ENCODE results near the gene CLBA1.
"Not testable (repeated sequence)": the region's sequence is repeated elsewhere in the genome, so short reads cannot be mapped to it uniquely, and the experiment has no call there.

CLBA1 gene

DNA sequence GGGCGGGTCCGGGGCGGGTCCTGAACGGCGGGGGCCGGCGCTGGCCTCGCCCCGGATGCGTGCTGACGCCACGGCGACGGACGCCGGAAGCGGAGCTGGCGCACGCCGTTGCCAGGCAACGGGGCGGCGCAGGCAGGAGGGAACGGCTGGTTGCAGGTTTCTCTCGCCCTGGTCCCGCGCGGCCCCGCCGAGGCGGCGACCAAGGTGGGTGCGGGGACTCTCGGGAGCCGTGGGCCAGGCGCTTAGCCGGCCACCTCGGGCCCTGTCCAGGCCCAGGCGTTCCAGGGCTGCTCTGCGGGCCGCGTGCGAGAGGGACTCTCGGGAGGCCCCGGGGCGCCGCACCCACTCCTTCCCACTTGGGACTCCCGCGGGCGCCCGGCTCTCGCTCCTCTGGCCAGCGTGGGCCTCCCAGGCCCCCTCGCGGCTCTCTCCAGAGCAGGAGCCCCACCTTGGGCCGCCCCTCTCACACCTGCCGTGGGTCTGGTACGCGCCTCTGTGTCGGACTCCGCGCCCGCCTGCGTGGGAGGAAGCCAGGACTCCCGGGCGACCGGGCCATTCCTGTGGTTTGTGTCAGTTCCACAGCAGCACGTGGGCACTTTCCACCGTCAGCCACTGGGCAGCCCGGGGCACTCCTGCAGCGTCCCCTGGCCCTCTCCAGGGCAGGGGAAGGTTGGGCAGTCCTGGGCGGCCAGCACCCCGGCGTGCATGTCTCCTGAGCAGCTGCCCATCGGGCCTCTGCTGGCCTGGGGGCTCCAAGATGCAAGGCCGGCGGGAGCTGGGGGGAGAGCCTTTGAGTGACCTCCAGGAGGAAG is at the start of gene CLBA1:
Gene CLBA1, plus strand, starts transcription at position 114 of the 812 bp plus-strand sequence. Its CDS starts 644 bp downstream, at position 758.
- peak; percentile 88 for DNase-seq

DNA sequence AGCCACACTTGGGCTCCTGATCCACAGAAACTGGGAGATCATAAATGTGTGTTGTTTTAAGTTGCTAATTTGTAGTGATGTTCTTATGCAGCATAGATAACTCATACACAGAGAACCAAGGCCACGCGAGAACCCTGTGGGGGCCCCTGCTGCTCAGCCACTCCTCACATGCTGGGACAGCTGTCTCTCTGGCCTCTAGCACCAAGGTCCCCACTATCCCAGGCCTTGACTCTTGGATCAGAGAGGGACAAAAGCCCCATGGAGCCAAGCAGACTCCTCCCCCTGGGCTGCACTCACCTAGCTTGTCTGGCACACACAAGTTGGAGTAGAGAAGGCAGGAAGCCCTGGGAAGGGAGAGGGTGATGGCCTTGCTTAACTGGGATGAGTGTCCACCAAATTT is 49.6 kb upstream of the CLBA1 start:
- DNase-seq = no peak

DNA sequence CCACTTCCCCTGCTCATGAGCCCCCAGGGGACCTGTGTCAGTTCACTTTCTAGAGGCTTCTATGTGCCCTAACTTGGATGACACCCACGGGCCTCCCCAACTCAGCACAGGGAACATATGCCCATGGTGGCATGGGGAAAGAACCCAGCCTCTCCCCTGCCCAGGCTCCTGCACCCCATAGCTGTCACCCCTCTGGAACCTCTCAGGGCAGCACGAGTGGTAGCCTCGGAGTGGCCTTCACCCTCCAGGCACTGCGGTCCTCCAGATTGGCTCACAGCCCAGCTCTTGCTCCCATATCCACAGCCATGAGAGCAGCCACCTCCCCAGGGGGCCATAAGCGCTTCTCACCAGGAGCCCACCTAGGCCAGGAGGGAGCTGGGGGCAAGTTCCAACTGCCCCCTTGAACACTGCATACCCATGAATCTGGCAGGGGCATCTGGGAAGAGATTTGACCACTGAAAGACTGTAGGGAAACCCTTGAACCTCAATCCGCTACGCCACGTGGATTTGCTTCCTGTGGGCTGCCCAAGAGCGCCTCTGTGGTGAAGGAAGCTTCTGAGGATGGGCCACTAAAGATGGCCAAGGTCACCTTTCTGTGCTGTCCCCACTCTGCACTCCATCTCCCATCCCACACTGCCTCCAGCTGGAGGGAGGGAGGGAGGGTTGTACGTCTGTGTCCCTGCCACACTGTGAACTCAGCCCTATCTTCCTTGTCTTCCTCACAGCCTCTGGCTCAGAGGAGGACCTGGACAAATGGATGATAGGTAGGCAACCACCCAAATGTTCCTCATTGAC is 49.0 kb upstream of the CLBA1 start:
- no peak for DNase-seq

DNA sequence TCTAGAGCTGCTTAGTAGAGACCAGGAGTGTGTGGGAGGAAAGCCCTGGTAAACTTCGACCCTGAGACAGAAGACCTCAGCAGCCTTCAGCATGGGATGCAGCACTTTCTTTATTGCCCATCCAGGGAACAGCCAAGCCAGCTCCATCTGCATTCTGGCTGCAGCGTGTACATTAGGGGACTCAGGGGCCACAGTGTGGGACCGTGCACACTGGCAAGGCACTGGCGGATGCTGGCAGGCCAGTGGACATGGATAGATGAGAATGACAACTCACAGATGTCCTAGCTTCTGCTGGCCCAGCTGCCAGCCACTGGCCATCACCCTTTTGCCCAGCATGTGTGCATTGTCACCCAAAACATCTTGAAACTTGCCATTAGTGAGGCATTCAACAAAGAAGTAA is 48.4 kb upstream of the CLBA1 start:
- no peak for DNase-seq

DNA sequence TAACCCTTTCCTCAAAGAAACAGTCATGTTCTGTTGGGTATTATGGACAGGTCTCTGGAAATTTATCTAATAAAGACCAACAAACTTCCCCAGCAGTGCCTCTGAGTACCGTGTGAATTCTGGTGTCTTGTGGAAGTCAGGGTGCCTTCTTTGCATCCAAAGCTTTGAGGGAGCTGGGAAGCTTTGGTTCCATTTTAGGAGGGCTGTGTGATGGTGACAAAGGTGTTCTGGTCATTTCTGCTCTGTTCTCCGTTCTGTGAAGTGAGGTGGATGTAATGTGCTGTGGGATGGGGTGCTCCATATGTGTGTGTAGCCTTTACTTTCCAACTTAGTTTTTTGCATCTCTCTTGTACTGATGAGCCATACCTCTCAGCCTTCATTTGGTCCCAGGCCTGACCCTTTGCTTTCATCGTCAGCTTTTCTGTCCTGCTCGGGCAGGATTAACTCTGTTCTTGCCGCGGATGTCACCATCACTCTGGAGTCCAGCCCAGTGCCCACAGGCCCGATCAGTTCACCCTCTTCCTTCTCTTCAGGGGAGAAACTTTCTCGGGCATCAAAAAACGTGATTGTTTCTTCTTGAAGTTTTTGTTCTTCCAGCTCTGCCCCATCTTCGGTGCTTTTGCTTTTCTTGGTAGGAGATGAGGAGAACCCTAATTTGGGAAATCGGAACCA is 47.8 kb upstream of the CLBA1 start:
- no peak for DNase-seq

DNA sequence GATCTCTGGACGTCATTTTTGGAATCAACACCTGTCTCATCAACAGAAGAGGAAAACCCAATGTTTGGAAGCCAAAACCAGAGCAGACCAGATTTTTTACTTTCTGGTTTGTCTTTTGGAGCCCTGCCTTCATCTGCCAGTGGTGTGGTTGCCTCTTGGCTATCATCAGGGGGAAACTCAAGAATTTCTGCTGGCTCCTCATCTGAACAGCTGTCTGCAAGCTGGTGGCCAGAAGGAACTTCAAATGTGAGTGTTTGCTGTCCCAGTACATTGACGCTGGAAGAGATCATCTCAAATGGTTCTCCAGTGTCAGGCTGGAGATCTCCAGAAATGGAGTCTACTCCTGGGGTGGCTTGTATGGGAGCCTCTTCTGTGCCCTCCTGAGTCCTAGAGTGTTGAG is 47.2 kb upstream of the CLBA1 start:
- no peak for DNase-seq

DNA sequence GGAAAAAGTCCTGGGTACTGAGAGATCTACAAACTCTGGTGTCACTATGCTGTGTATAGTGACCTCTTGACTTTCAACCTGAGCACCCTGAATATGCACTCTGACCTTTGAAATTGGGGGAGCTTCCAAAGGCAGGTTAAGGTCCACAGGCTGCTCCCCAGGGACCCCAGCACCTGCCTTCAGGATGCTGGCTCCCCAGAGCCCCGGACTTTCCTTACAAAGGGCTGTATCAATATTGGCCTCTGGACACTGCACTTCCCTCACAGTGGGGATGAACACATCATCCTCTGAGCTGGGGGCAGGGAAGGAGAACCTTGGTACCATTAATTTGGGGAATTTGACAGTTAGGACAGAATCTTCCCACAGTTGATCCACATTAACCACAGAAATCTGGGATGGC is 46.6 kb upstream of the CLBA1 start:
- no peak for DNase-seq

DNA sequence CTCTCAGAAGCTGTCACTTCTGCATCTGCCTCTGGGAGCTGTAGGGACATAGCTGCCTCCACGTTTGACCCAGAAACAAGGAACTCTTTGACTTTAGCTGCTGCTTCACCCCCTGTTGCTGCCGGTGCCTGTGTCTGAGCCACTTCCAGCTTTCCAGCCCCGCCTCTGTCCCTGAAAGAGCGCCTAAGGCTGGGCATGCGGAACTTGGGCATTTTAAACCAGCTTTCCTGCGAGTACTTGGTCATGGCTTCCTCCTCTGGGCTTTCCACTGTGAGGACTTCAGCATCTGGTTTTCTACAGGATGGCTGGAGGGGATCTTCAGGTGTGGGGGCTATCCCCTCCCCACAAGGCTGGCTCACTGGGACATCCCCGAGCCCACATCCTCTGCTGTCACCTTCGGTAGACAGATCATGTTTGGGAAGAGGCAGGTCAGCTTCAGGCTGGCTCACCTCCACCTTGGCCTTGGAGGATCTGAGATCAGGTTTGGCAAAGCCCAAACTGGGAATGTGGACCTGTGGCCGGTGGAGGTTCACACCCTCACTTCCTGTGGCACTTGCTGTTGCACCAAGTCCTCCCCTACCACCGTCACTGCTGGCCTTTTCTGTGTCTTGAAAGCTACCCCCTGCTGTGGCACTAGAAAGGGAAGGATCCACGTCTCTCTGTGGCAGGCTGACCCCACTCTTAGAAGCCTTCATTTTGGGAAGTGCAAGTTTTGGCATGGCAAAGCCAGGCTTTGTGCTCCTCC is 45.8 kb upstream of the CLBA1 start:
- DNase-seq = no peak

DNA sequence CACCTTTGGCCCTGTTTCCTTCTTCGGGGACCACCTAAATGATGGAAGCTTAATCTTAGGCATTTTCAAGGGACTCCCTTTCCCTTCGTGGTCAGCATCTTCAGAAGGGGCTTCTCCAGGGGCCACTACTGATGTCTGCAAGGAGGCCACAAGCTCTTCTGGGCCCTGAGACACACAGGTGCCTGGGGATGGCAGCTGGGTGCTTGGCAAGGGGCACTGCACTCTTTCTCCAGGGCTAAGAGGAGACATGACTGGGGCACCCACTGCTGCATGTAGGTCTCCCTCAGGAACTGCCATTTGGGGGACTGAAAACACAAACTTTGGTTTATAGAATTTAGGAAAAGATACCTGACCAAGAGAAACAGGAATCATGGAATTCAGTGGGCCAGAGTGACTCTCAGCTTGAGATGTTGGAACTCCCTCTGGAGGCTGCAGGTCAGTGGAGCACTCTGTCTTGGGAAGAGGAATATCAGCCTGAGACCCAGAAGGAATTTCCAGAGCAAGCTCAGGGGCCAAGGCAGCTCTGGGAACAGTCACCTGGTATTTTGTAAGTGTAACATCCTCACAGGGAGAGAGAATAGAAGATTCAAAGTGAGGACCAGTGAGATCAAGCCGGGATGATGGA is 45.0 kb upstream of the CLBA1 start:
- DNase-seq = no peak

DNA sequence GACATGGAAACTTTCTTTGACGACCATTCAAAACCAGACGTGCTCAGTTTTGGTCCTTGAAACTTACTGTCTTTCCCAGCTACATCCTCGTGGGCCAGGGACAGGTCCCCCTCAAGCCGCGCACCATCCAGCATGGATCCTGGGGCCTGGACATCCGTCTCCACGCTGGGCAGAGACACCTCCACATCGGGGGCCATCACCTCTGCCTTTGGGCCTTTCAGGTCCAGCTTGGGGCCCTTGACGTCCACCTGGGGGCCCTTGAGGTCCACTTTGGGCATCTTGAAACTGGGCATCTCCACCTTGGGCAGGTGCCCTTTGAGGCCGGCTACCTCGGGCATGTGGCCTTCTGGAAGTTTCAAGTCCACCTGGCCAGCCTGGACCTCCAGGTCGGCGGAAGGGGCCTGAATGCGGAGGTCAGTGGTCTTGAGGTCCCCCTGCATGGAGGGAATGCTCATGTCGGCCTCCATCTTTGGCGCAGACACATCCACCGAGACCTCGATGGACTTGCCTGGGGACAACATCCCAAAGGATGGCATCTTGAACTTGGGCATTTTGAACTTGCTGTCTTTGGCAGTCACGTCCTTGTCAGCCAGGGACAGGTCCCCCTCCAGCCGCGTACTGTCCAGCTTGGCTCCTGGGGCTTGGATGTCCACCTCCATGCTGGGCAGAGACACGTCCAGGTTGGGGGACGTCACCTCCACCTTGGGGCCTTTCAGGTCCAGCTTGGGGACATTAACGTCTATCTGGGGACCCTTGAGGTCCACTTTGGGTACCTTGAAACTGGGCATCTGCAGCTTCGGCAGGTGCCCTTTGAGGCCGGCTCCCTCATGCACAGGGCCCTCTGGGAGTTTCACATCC is 43.9 kb upstream of the CLBA1 start:
- no peak for DNase-seq

DNA sequence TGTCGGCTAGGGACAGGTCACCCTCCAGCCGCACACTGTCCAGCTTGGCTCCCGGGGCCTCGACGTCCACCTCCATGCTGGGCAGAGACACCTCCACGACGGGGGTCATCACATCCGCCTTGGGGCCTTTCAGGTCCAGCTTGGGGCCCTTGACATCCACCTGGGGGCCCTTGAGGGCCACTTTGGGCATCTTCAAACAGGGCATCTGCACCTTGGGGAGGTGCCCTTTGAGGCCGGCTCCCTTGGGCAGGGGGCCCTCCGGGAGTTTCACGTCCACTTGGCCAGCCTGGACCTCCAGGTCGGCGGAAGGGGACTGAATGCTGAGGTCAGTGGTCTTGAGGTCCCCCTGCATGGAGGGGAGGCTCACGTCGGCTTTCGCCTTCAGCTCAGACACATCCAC is 43.0 kb upstream of the CLBA1 start:
- DNase-seq = no peak

DNA sequence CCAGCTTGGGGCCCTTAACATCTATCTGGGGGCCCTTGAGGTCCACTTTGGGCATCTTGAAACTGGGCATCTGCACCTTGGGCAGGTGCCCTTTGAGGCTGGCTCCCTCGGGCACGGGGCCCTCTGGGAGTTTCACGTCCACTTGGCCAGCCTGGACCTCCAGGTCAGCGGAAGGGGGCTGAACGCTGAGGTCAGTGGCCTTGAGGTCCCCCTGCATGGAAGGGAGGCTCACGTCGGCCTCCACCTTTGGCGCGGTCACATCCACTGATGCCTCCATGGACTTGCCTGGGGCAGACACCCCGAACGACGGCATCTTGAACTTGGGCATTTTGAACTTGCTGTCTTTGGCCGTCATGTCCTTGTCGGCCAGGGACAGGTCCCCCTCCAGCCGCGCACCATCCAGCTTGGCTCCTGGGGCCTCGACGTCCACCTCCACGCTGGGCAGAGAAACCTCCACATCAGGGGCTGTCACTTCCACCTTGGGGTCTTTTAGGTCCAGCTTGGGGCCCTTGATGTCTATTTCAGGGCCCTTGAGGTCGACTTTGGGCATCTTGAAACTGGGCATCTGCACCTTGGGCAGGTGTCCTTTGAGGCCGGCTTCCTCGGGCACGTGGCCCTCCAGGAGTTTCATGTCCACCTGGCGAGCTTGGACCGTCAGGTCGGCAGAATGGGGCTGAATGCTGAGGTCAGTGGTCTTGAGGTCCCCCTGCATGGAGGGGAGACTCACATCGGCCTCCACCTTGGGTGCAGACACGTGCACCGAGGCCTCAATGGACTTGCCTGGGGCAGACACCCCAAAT is 42.2 kb upstream of the CLBA1 start:
- not testable (repeated sequence) for DNase-seq

DNA sequence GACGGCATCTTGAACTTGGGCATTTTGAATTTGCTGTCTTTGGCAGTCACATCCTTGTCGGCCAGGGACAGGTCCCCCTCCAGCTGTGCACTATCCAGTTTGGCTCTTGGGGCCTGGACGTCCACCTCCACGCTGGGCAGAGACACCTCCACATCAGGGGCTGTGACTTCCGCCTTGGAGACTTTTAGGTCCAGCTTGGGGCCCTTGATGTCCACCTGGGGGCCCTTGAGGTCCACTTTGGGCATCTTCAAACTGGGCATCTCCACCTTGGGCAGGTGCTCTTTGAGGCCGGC is 41.6 kb upstream of the CLBA1 start:
- DNase-seq = not testable (repeated sequence)

DNA sequence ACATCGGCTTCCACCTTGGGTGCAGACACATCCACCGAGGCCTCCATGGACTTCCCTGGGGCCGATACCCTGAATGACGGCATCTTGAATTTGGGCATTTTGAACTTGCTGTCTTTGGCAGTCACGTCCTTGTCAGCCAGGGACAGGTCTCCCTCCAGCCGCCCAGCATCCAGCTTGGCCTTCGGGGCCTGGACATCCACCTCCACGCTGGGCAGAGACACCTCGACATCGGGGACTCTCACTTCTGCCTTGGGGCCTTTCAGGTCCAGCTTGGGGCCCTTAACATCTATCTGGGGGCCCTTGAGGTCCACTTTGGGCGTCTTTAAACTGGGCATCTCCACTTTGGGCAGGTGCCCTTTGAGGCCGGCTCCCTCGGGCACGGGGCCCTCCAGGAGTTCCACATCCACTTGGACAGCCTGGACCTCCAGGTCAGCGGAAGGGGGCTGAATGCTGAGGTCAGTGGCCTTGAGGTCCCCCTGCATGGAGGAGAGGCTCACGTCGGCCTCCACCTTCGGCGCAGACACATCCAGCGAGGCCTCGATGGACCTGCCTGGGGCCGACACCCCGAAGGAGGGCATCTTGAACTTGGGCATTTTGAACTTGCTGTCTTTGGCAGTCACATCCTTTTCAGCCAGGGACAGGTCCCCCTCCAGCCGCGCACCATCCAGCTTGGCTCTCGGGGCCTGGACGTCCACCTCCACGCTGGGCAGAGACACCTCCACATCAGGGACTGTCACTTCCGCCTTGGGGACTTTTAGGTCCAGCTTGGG is 41.0 kb upstream of the CLBA1 start:
- not testable (repeated sequence) for DNase-seq

DNA sequence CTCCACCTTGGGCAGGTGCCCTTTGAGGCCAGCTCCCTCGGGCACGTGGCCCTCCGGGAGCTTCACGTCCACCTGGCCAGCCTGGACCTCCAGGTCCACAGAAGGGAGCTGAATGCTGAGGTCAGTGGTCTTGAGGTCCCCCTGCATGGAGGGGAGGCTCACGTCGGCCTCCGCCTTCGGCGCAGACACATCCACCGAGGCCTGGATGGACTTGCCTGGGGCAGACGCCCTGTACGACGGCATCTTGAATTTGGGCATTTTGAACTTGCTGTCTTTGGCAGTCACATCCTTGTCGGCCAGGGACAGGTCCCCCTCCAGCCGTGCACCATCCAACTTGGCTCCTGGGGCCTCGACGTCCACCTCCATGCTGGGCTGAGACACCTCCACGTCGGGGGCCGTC is 40.3 kb upstream of the CLBA1 start:
- DNase-seq = not testable (repeated sequence)

DNA sequence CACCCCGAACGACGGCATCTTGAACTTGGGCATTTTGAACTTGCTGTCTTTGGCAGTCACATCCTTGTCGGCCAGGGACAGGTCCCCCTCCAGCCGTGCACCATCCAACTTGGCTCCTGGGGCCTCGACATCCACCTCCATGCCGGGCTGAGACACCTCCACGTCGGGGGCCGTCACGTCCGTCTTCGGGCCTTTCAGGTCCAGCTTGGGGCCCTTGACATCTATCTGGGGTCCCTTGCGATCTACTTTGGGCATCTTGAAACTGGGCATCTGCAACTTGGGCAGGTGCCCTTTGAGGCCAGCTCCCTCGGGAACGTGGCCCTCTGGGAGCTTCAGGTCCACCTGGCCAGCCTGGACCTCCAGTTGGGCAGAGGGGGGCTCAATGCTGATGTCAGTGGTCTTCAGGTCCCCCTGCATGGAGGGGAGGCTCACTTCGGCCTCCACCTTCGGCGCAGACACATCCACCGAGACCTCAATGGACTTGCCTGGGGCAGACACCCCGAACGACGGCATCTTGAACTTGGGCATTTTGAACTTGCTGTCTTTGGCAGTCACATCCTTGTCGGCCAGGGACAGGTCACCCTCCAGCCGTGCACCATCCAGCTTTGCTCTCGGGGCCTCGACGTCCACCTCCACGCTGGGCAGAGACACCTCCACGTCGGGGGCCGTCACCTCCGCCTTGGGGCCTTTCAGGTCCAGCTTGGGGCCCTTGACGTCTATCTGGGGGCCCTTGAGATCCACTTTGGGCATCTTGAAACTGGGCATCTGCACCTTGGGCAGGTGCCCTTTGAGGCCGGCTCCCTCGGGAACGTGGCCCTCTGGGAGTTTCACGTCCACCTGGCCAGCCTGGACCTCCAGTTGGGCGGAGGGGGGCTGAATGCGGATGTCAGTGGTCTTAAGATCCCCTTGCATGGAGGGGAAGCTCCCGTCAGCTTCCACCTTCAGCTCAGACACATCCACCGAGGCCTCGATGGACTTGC is 39.3 kb upstream of the CLBA1 start:
- DNase-seq = not testable (repeated sequence)

DNA sequence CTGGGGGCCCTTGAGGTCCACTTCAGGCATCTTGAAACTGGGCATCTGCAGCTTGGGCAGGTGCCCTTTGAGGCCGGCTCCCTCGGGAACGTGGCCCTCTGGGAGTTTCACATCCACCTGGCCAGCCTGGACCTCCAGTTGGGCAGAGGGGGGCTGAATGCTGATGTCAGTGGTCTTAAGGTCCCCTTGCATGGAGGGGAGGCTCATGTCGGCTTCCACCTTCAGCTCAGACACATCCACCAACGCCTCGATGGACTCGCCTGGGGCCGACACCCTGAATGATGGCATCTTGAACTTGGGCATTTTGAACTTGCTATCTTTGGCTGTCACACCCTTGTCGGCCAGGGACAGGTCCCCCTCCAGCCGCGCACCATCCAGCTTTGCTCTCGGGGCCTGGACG is 38.4 kb upstream of the CLBA1 start:
- DNase-seq = not testable (repeated sequence)

DNA sequence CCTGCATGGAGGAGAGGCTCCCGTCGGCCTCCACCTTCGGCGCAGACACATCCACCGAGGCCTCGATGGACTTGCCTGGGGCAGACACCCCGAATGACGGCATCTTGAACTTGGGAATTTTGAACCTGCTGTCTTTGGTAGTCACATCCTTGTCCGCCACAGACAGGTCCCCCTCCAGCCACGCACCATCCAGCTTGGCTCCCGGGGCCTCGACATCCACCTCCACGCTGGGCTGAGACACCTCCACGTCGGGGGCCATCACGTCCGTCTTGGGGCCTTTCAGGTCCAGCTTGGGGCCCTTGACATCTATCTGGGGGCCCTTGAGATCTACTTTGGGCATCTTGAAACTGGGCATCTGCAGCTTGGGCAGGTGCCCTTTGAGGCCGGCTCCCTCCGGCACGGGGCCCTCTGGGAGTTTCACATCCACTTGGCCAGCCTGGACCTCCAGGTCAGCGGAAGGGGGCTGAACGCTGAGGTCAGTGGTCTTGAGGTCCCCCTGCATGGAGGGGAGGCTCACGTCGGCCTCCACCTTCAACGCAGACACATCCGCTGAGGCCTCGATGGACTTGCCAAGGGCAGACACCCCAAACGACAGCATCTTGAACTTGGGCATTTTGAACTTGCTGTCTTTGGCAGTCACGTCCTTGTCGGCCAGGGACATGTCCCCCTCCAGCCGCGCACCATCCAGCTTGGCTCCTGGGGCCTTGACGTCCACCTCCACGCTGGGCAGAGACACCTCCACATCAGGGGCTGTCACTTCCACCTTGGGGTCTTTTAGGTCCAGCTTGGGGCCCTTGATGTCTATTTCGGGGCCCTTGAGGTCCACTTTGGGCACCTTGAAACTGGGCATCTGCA is 37.5 kb upstream of the CLBA1 start:
- DNase-seq = not testable (repeated sequence)

All from fibroblast of upper back skin (primary cell).